ENCODE results near the gene GPAT3.

GPAT3 gene

DNA sequence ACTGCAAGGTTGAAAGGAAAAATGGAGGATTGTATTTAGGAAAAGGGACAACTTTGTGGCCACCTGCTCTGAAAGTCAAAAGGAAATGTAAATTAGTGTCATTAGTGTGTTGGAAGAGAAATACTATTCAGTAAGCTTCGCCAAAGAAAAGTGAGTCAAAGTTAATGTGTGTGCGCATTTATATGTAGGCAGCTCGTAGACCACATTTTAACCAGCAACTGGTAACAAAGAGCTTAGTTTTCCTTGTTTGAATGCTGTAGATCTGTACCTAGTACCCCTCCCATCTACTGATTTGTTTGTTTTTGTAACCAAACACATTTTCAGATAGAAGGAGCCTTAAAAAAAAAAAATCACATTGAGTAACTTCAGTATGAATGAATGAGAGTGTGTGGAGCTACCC lies 69.3 kb downstream of the GPAT3 start:
- no peak overlapping the region for H3K4me3 ChIP-seq (ENCODE audit: low read depth, low read length)
- CTCF ChIA-PET: interaction anchor here (1.0 kb wide), 1 partner anchor 35 kb away, joined by 3 read pairs; no protein-coding TSS in a partner anchor
- TF ChIP-seq, protein P1, sequence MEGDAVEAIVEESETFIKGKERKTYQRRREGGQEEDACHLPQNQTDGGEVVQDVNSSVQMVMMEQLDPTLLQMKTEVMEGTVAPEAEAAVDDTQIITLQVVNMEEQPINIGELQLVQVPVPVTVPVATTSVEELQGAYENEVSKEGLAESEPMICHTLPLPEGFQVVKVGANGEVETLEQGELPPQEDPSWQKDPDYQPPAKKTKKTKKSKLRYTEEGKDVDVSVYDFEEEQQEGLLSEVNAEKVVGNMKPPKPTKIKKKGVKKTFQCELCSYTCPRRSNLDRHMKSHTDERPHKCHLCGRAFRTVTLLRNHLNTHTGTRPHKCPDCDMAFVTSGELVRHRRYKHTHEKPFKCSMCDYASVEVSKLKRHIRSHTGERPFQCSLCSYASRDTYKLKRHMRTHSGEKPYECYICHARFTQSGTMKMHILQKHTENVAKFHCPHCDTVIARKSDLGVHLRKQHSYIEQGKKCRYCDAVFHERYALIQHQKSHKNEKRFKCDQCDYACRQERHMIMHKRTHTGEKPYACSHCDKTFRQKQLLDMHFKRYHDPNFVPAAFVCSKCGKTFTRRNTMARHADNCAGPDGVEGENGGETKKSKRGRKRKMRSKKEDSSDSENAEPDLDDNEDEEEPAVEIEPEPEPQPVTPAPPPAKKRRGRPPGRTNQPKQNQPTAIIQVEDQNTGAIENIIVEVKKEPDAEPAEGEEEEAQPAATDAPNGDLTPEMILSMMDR (IDR thresholded peaks at IDR 0.05; ENCODE audit: insufficient read depth, low read length, missing control alignments): no peak
- no peak for DNase-seq (ENCODE audit: low read depth, low spot score)
- POLR2A ChIA-PET: no interaction called here

DNA sequence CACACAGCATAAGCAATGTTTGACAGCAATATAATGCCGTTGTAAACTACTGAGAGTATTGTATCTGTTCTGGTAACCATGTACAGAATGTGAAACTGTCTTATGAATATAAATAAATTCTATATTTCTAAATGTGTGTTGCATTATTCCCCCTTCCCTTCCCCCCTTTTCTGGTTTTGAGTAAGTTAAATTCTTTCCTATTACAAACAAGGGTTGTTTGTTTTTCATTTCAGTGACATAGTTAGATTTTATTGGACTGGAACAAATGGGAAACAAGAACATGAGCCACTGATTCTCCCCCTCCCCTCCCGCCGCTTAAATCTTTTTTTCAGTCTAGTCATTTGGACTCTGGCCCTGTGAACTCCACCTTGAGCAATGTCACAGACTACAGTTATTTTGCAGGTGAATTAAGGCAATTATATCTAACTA lies 69.8 kb downstream of the GPAT3 start:
- POLR2A ChIA-PET: no interaction called here
- CTCF ChIA-PET: interaction anchor here (1.0 kb wide), 1 partner anchor 34 kb away, joined by 3 read pairs; no protein-coding TSS in a partner anchor
- DNase-seq (ENCODE audit: low read depth, low spot score): no peak
- no peak overlapping the region for H3K4me3 ChIP-seq (ENCODE audit: low read depth, low read length)
- TF ChIP-seq, protein P1 (IDR thresholded peaks at IDR 0.05; ENCODE audit: insufficient read depth, low read length, missing control alignments): no peak

DNA sequence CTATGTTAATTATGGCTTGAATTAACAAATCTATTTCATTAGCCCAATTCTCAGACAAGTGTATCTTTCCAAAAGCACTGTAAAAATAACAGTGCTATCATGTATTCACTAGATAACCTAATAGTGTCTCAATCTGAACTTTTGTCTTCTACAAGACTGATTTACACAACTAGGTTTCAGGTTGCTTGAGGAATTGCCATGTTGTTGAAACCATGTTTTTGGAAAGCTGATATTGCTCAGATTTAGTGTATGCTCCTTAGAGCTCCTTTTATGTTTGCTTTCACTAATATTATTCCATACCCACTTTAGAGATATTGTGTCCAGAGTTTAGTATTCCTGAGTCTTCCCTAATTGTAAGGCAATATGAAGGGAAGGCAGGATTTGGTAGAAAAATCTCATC lies 70.6 kb downstream of the GPAT3 start:
- CTCF ChIA-PET: no interaction called here
- POLR2A ChIA-PET: no interaction called here
- TF ChIP-seq, protein P1 (IDR thresholded peaks at IDR 0.05; ENCODE audit: insufficient read depth, low read length, missing control alignments): no peak
- H3K4me3 ChIP-seq (ENCODE audit: low read depth, low read length): no peak overlapping the region
- no peak for DNase-seq (ENCODE audit: low read depth, low spot score)

DNA sequence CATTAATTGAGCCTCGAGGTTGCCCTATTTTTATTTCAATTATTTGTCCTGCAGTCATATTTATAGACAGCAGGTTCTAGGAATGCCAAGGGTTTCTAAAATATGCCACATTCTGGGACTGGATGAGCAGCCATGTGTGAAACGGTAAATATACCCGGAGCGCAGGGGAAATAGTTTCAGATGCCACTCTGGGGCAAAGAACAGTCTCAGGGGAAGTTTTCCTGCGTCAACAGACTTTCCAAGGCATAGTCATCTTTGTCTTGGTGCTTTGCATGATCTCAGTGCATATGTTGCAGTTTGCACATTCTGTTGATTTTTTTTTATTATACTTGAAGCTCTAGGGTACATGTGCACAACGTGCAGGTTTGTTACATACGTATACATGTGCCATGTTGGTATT lies 71.0 kb downstream of the GPAT3 start:
- CTCF ChIA-PET: no interaction called here
- DNase-seq (ENCODE audit: low read depth, low spot score): no peak
- POLR2A ChIA-PET: no interaction called here
- TF ChIP-seq, protein P1 (IDR thresholded peaks at IDR 0.05; ENCODE audit: insufficient read depth, low read length, missing control alignments): no peak
- H3K4me3 ChIP-seq (ENCODE audit: low read depth, low read length): no peak overlapping the region

DNA sequence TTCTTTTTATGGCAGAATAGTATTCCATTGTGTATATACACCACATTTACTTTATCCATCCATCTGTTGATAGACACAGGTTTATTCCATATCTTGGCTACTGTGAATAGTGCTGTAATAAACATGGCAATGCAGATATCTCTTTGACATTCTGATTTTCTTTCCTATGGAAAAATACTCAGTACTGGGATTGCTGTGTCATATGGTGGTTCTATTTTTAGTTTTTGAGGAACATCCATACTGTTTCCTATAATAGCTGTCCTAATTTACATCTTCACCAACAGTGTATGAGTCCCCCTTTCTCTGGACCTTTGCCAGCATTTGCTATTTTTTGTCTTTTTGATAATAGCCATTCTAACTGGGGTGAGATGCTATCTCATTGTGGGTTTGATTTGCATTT lies 73.5 kb downstream of the GPAT3 start:
- no peak overlapping the region for H3K4me3 ChIP-seq (ENCODE audit: low read depth, low read length)
- DNase-seq (ENCODE audit: low read depth, low spot score): no peak
- ChIA-PET CTCF (no interaction called here), POLR2A (no interaction called here)
- TF ChIP-seq, protein P1 (IDR thresholded peaks at IDR 0.05; ENCODE audit: insufficient read depth, low read length, missing control alignments): no peak

DNA sequence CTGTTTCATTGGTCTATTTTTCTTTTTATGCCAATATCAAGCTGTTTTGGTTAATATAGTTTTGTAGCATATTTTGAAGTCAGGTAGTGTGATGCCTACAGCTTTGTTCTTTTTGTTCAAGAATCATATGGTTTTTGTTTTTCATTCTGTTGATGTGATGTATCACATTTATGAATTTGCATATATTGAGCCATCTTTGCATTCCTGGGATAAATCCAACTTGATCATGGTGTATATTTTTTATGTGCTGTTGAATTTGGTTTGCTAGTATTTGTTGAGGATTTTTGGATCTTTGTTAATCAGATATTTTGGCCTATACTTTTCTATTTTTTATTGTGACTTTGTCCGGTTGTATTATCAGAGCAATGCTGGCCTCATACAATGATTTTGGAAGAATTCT lies 74.8 kb downstream of the GPAT3 start:
- CTCF ChIA-PET: no interaction called here
- TF ChIP-seq, protein P1 (IDR thresholded peaks at IDR 0.05; ENCODE audit: insufficient read depth, low read length, missing control alignments): no peak
- no peak for DNase-seq (ENCODE audit: low read depth, low spot score)
- no peak overlapping the region for H3K4me3 ChIP-seq (ENCODE audit: low read depth, low read length)
- POLR2A ChIA-PET: no interaction called here
